ENCODE results near the gene WNT1.

WNT1 gene

DNA sequence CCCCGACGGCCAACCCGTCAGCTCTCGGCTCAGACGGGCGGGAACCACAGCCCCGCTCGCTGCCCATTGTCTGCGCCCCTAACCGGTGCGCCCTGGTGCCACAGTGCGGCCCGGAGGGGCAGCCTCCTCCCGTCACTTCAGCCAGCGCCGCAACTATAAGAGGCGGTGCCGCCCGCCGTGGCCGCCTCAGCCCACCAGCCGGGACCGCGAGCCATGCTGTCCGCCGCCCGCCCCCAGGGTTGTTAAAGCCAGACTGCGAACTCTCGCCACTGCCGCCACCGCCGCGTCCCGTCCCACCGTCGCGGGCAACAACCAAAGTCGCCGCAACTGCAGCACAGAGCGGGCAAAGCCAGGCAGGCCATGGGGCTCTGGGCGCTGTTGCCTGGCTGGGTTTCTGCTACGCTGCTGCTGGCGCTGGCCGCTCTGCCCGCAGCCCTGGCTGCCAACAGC lies at the start of gene WNT1:
TSS of gene WNT1 (plus strand) at position 32 of the 450 bp plus-strand sequence. CDS start at position 361, 329 bp downstream.
- Histone ChIP-seq H3K9ac (ENCODE audit: low read length) (peak within 1 kb of the TSS; percentile 41), H3K36me3 (ENCODE audit: control insufficient read depth, insufficient read depth, low read length) (no peaks in the 10 kb centered on the region), H3K4me3 (ENCODE audit: low read length) (peak within 1 kb of the TSS; percentile 36), H3K9me3 (ENCODE audit: control insufficient read depth, low read length) (no peaks in the 10 kb centered on the region), H3K4me1 (ENCODE audit: control insufficient read depth, insufficient read depth, low read length) (peaks cover 46% of the 10 kb centered on the region), H3K27me3 (ENCODE audit: control insufficient read depth, insufficient read depth, low read length) (peaks cover 87% of the 10 kb centered on the region)

- H3K4me1 ChIP-seq (ENCODE audit: control insufficient read depth, insufficient read depth, low read length): peaks cover 5% of the 10 kb centered on the region
- H3K4me3 ChIP-seq (ENCODE audit: low read length): no peak overlapping the region
- H3K9ac ChIP-seq (ENCODE audit: low read length): no peak overlapping the region
- H3K36me3 ChIP-seq (ENCODE audit: control insufficient read depth, insufficient read depth, low read length): peaks cover 4% of the 10 kb centered on the region
- no peaks in the 10 kb centered on the region for H3K27me3 ChIP-seq (ENCODE audit: control insufficient read depth, insufficient read depth, low read length)
- no peaks in the 10 kb centered on the region for H3K9me3 ChIP-seq (ENCODE audit: control insufficient read depth, low read length)
These were observed 48.6 kb upstream of the WNT1 start for GRCh38 chr12:48929551-48929950.

DNA sequence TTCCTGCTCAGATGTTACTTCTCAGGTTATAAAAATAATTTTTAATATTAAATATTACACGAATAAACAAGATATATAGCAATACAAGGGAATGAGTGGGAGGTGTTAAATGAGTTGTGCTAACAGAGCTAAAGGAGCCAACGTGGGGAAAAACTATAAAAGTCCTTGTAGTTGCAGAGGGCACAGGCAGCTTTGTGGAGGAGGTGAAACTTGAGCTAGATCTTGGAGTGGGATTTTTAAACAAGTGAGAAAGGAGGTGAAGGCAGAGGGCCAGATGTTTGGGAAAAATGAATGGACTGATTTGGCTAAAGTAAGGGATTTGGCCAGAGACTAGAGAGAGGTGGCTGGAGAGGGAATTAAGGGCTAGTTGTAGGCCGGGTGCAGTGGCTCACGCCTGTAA lies 47.6 kb upstream of the WNT1 start:
- H3K27me3 ChIP-seq (ENCODE audit: control insufficient read depth, insufficient read depth, low read length): no peaks in the 10 kb centered on the region
- H3K36me3 ChIP-seq (ENCODE audit: control insufficient read depth, insufficient read depth, low read length): peaks cover 7% of the 10 kb centered on the region
- H3K4me3 ChIP-seq (ENCODE audit: low read length): no peak overlapping the region
- peaks cover 4% of the 10 kb centered on the region for H3K4me1 ChIP-seq (ENCODE audit: control insufficient read depth, insufficient read depth, low read length)
- no peak overlapping the region for H3K9ac ChIP-seq (ENCODE audit: low read length)
- no peaks in the 10 kb centered on the region for H3K9me3 ChIP-seq (ENCODE audit: control insufficient read depth, low read length)

DNA sequence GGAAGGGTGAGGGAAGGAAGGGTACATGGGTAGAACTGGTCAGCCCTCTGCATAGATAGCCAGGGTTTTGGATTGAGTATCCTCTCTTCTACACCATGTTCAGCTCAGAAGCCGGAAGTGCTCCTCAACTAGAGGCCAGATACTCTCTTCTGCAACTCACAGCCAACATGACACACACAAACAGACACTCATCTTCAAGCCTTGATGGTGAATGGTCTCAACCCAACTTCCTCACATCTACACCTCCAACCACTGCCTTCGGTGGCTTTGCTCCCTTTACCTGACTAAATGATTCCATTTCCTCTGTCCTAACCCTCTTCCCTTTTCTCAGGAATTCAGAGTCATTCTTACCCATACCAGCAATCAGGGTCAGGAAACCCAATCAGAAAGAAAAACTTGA lies 45.2 kb upstream of the WNT1 start:
- H3K4me1 ChIP-seq (ENCODE audit: control insufficient read depth, insufficient read depth, low read length): no peaks in the 10 kb centered on the region
- H3K36me3 ChIP-seq (ENCODE audit: control insufficient read depth, insufficient read depth, low read length): peaks cover 13% of the 10 kb centered on the region
- H3K9me3 ChIP-seq (ENCODE audit: control insufficient read depth, low read length): no peaks in the 10 kb centered on the region
- H3K4me3 ChIP-seq (ENCODE audit: low read length): no peak overlapping the region
- H3K27me3 ChIP-seq (ENCODE audit: control insufficient read depth, insufficient read depth, low read length): no peaks in the 10 kb centered on the region
- no peak overlapping the region for H3K9ac ChIP-seq (ENCODE audit: low read length)

- Histone ChIP-seq H3K4me3 (ENCODE audit: low read length) (no peak overlapping the region), H3K4me1 (ENCODE audit: control insufficient read depth, insufficient read depth, low read length) (no peaks in the 10 kb centered on the region), H3K9me3 (ENCODE audit: control insufficient read depth, low read length) (no peaks in the 10 kb centered on the region), H3K9ac (ENCODE audit: low read length) (no peak overlapping the region), H3K36me3 (ENCODE audit: control insufficient read depth, insufficient read depth, low read length) (peaks cover 13% of the 10 kb centered on the region), H3K27me3 (ENCODE audit: control insufficient read depth, insufficient read depth, low read length) (no peaks in the 10 kb centered on the region)
These were observed 44.3 kb upstream of the WNT1 start for GRCh38 chr12:48933664-48934311.

DNA sequence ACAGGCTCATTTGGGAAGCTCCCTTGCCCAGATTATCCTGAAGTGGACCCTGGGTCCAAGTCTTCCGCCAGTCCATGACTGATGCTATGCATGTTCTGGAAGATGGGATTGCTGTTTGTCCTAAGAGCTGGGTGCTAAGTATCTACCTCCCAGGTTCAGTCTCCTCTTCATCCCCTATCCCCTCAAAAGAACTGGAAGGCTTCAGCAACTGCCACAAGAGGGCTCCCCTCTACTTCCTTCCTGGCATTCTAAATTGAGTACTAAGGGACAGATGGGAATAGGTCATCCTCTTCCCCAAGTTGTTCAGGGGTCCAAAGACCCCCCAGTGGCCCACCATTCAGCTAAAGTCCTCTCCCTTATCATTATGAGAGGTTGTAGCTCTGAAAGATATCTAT lies 43.8 kb upstream of the WNT1 start:
- Histone ChIP-seq H3K27me3 (ENCODE audit: control insufficient read depth, insufficient read depth, low read length) (no peaks in the 10 kb centered on the region), H3K36me3 (ENCODE audit: control insufficient read depth, insufficient read depth, low read length) (peaks cover 13% of the 10 kb centered on the region), H3K9ac (ENCODE audit: low read length) (no peak overlapping the region), H3K4me3 (ENCODE audit: low read length) (no peak overlapping the region), H3K4me1 (ENCODE audit: control insufficient read depth, insufficient read depth, low read length) (no peaks in the 10 kb centered on the region), H3K9me3 (ENCODE audit: control insufficient read depth, low read length) (no peaks in the 10 kb centered on the region)

- no peaks in the 10 kb centered on the region for H3K9me3 ChIP-seq (ENCODE audit: control insufficient read depth, low read length)
- H3K9ac ChIP-seq (ENCODE audit: low read length): no peak overlapping the region
- peaks cover 13% of the 10 kb centered on the region for H3K36me3 ChIP-seq (ENCODE audit: control insufficient read depth, insufficient read depth, low read length)
- no peak overlapping the region for H3K4me3 ChIP-seq (ENCODE audit: low read length)
- no peaks in the 10 kb centered on the region for H3K4me1 ChIP-seq (ENCODE audit: control insufficient read depth, insufficient read depth, low read length)
- no peaks in the 10 kb centered on the region for H3K27me3 ChIP-seq (ENCODE audit: control insufficient read depth, insufficient read depth, low read length)
These were observed 41.6 kb upstream of the WNT1 start for GRCh38 chr12:48936379-48936979.

- Histone ChIP-seq H3K4me3 (ENCODE audit: low read length) (no peak overlapping the region), H3K27me3 (ENCODE audit: control insufficient read depth, insufficient read depth, low read length) (no peaks in the 10 kb centered on the region), H3K4me1 (ENCODE audit: control insufficient read depth, insufficient read depth, low read length) (no peaks in the 10 kb centered on the region), H3K36me3 (ENCODE audit: control insufficient read depth, insufficient read depth, low read length) (peaks cover 13% of the 10 kb centered on the region), H3K9me3 (ENCODE audit: control insufficient read depth, low read length) (no peaks in the 10 kb centered on the region), H3K9ac (ENCODE audit: low read length) (no peak overlapping the region)
These were observed 41.0 kb upstream of the WNT1 start for GRCh38 chr12:48937170-48937569.

DNA sequence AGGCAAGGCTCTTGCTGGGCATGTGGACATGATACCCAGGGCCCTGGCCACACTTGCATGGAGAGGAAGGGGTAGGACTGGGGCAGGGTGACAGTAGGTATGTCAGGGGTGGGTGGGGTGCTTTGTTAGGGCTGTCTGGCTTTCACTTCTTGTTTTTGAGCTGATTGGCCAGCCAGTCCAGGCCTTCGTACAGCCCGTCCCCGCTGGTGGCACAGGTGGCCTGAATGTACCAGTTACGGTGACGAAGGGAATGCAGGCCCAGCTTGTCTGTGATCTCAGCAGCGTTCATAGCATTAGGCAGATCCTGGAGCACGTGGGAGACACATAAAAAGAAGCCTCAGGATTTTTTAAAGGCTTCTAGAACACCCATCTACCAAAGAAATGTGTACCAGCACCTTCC lies 39.3 kb upstream of the WNT1 start:
- Histone ChIP-seq H3K4me1 (ENCODE audit: control insufficient read depth, insufficient read depth, low read length) (no peaks in the 10 kb centered on the region), H3K27me3 (ENCODE audit: control insufficient read depth, insufficient read depth, low read length) (no peaks in the 10 kb centered on the region), H3K9ac (ENCODE audit: low read length) (no peak overlapping the region), H3K4me3 (ENCODE audit: low read length) (no peak overlapping the region), H3K36me3 (ENCODE audit: control insufficient read depth, insufficient read depth, low read length) (peaks cover 9% of the 10 kb centered on the region), H3K9me3 (ENCODE audit: control insufficient read depth, low read length) (no peaks in the 10 kb centered on the region)

GRCh38 chr12:48940181-48940580 lies 37.9 kb upstream of the WNT1 start:
- peaks cover 9% of the 10 kb centered on the region for H3K36me3 ChIP-seq (ENCODE audit: control insufficient read depth, insufficient read depth, low read length)
- H3K27me3 ChIP-seq (ENCODE audit: control insufficient read depth, insufficient read depth, low read length): no peaks in the 10 kb centered on the region
- no peaks in the 10 kb centered on the region for H3K9me3 ChIP-seq (ENCODE audit: control insufficient read depth, low read length)
- no peak overlapping the region for H3K9ac ChIP-seq (ENCODE audit: low read length)
- H3K4me3 ChIP-seq (ENCODE audit: low read length): no peak overlapping the region
- no peaks in the 10 kb centered on the region for H3K4me1 ChIP-seq (ENCODE audit: control insufficient read depth, insufficient read depth, low read length)

DNA sequence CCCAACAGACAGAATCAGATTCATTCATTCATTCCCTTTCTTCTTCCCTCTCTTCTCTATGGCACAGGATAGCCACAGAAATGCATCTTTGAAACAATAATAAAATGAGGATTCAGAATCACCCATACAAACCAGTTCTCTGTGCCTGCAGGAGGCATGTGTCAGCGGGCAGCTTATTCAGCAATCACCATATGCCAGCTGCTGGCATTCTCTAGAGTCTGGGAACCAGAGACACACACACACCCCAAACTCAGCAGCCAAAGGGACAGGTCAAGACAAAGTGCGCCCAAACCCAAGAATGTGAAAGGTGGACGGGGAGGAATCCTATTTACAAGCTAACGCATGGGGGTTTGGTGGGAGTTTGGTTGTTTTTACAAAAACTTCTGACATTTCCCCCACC lies 34.9 kb upstream of the WNT1 start:
- Histone ChIP-seq H3K4me3 (ENCODE audit: low read length) (no peak overlapping the region), H3K4me1 (ENCODE audit: control insufficient read depth, insufficient read depth, low read length) (no peaks in the 10 kb centered on the region), H3K27me3 (ENCODE audit: control insufficient read depth, insufficient read depth, low read length) (no peaks in the 10 kb centered on the region), H3K36me3 (ENCODE audit: control insufficient read depth, insufficient read depth, low read length) (no peaks in the 10 kb centered on the region), H3K9me3 (ENCODE audit: control insufficient read depth, low read length) (no peaks in the 10 kb centered on the region), H3K9ac (ENCODE audit: low read length) (no peak overlapping the region)

- Histone ChIP-seq H3K4me1 (ENCODE audit: control insufficient read depth, insufficient read depth, low read length) (no peaks in the 10 kb centered on the region), H3K4me3 (ENCODE audit: low read length) (no peak overlapping the region), H3K9me3 (ENCODE audit: control insufficient read depth, low read length) (no peaks in the 10 kb centered on the region), H3K9ac (ENCODE audit: low read length) (no peak overlapping the region), H3K27me3 (ENCODE audit: control insufficient read depth, insufficient read depth, low read length) (no peaks in the 10 kb centered on the region), H3K36me3 (ENCODE audit: control insufficient read depth, insufficient read depth, low read length) (no peaks in the 10 kb centered on the region)
These were observed 31.9 kb upstream of the WNT1 start for GRCh38 chr12:48946205-48946604.

Measured in mucosa of stomach (tissue), 1 donor.